Natural killer cell (primary cell): ENCODE measurements around the gene FKBP6. TPM values are rescaled to one million over a fixed set of nuclear protein-coding genes. Genes with fewer than 3 reads are reported as not detected.
"Not testable (repeated sequence)": the region's sequence is repeated elsewhere in the genome, so short reads cannot be mapped to it uniquely, and the experiment has no call there.

Experiments
- ATAC-seq, 3 donors: fragments of 150-1000 bp in 2 of 3; fragments of 200-7000 bp in 1 of 3; cut with Tn5 transposase; 1 replicate in 1 of 3; 2 replicates in 2 of 3; pipeline ENCODE4 v1.10.0; 2021; ENCODE audit warnings: mild to moderate bottlenecking in 2 of 3, moderate library complexity in 2 of 3
- DNase-seq, 2 donors: peaks; one replicate each; pipeline versions ENCODE4 v3.0.0 to v3.0.0-alpha.2; 2013 to 2021; ENCODE audit warnings: mixed read lengths in 1 of 2
- H3K27ac ChIP-seq: one replicate; pipeline ENCODE4 v1.5.1; 2013; ENCODE audit warnings: mild to moderate bottlenecking, low read length
- H3K27me3 ChIP-seq: one replicate; pipeline ENCODE4 v1.6.1; 2013; ENCODE audit warnings: low read length; ENCODE audit not compliant: control insufficient read depth, insufficient read depth
- H3K36me3 ChIP-seq: one replicate; pipeline ENCODE4 v1.6.1; 2013; ENCODE audit warnings: low read length; ENCODE audit not compliant: control insufficient read depth, insufficient read depth
- H3K4me1 ChIP-seq: one replicate; pipeline ENCODE4 v1.6.1; 2013; ENCODE audit warnings: low read length; ENCODE audit not compliant: control insufficient read depth, insufficient read depth
- H3K4me3 ChIP-seq: one replicate; pipeline ENCODE4 v1.5.1; 2013; ENCODE audit warnings: low read length
- H3K9me3 ChIP-seq: one replicate; pipeline ENCODE4 v1.6.1; 2013; ENCODE audit warnings: low read length; ENCODE audit not compliant: control insufficient read depth, insufficient read depth
- H3K27ac Mint-ChIP-seq, 2 donors: one replicate each; pipeline ENCODE4 v1.8.0; 2022; ENCODE audit warnings: mild to moderate bottlenecking in 2 of 2, mixed read lengths in 2 of 2, moderate library complexity in 1 of 2
- H3K27me3 Mint-ChIP-seq, 2 donors: one replicate each; pipeline ENCODE4 v1.8.0; 2022; ENCODE audit warnings: low read depth in 2 of 2, mixed read lengths in 2 of 2
- H3K36me3 Mint-ChIP-seq: one replicate; pipeline ENCODE4 v1.8.0; 2022; ENCODE audit warnings: mixed read lengths
- H3K4me1 Mint-ChIP-seq, 2 donors: one replicate each; pipeline ENCODE4 v1.8.0; 2022; ENCODE audit warnings: mixed read lengths in 2 of 2
- H3K4me3 Mint-ChIP-seq: one replicate; pipeline ENCODE4 v1.8.0; 2022; ENCODE audit warnings: mild to moderate bottlenecking, moderate library complexity, mixed read lengths
- H3K9me3 Mint-ChIP-seq, 2 donors: one replicate each; pipeline ENCODE4 v1.8.0; 2022; ENCODE audit warnings: mixed read lengths in 2 of 2
- CTCF ChIP-seq: fragments of 200-600 bp; IDR thresholded peaks from one replicate; pipeline ENCODE4 v1.8.0; 2022; ENCODE audit warnings: antibody characterized with exemption
- WGBS: methylation state at CpG from one replicate; pipeline ENCODE4 v1.1.7; 2013; ENCODE audit warnings: missing lambda C conversion rate; ENCODE audit not compliant: insufficient coverage; 5-methylcytosine and 5-hydroxymethylcytosine counted together
- intact Hi-C: fragments of 100-400 bp; cut with micrococcal nuclease; formaldehyde crosslinking; loops from one replicate; pipeline ENCODE4 v1.14.2; 2022
- total RNA-seq, 4 donors: library from RNA; stranded (reverse); fragments of 120-200 nt in 1 of 4; gene quantifications; one replicate each; pipeline versions ENCODE4 v1.2.3 to v1.2.4, GENCODE V29; 2013 to 2022

Gene FKBP6
- total RNA-seq, 3 donors from 2014 or later (not counting 1 experiment from before 2014, with no cell fraction given), result not detected

GRCh38 chr7:73313521-73313906, 14.4 kb upstream of the FKBP6 start:
- Histone ChIP-seq H3K4me1 (peaks cover 9% of the 10 kb centered on the region), H3K36me3 (no peaks in the 10 kb centered on the region), H3K4me3 (no peak overlapping the region), H3K27me3 (no peaks in the 10 kb centered on the region), H3K27ac (no peak overlapping the region), H3K9me3 (no peaks in the 10 kb centered on the region)
- peaks cover 6 to 10% of the 10 kb centered on the region in 2 donors for H3K4me1 Mint-ChIP-seq
- WGBS, result 90% methylated on average over 4 of the region's 4 CpGs
- TF ChIP-seq CTCF, result no peak
- ATAC-seq, result no peak
- no peaks in the 10 kb centered on the region for H3K27me3 Mint-ChIP-seq
- no peaks in the 10 kb centered on the region for H3K36me3 Mint-ChIP-seq
- intact Hi-C loops, result no loop called here
- H3K9me3 Mint-ChIP-seq, result no peaks in the 10 kb centered on the region
- no peak overlapping the region for H3K4me3 Mint-ChIP-seq
- no peak for DNase-seq
- no peak overlapping the region for H3K27ac Mint-ChIP-seq

- H3K4me1 ChIP-seq, result peaks cover 3% of the 10 kb centered on the region
- ATAC-seq, result no peak
- Mint-ChIP-seq H3K4me1 (peaks cover 0 to 3% of the 10 kb centered on the region in 2 donors), H3K27ac (no peak overlapping the region), H3K4me3 (no peak overlapping the region), H3K27me3 (no peaks in the 10 kb centered on the region), H3K36me3 (no peaks in the 10 kb centered on the region), H3K9me3 (no peaks in the 10 kb centered on the region)
- no peaks in the 10 kb centered on the region for H3K27me3 ChIP-seq
- intact Hi-C loops, result no loop called here
- no peaks in the 10 kb centered on the region for H3K9me3 ChIP-seq
- WGBS, result 86% methylated on average over 5 of the region's 5 CpGs
- H3K4me3 ChIP-seq, result no peak overlapping the region
- DNase-seq, result no peak
- TF ChIP-seq CTCF, result no peak
- H3K27ac ChIP-seq, result no peak overlapping the region
- H3K36me3 ChIP-seq, result no peaks in the 10 kb centered on the region
These were observed 13.7 kb upstream of the FKBP6 start for GRCh38 chr7:73314271-73314670.

GRCh38 chr7:73316521-73316920, 11.4 kb upstream of the FKBP6 start:
- no peaks in the 10 kb centered on the region for H3K4me1 ChIP-seq
- no peaks in the 10 kb centered on the region for H3K36me3 ChIP-seq
- no peak overlapping the region for H3K27ac ChIP-seq
- WGBS, result 91% methylated on average over 9 of the region's 9 CpGs
- DNase-seq (no peak), ATAC-seq (no peak)
- no peaks in the 10 kb centered on the region for H3K36me3 Mint-ChIP-seq
- no peaks in the 10 kb centered on the region for H3K27me3 ChIP-seq
- TF ChIP-seq CTCF, result no peak
- H3K4me3 Mint-ChIP-seq, result no peak overlapping the region
- H3K27me3 Mint-ChIP-seq, result no peaks in the 10 kb centered on the region
- no peaks in the 10 kb centered on the region for H3K9me3 ChIP-seq
- no peaks in the 10 kb centered on the region for H3K4me1 Mint-ChIP-seq
- no peak overlapping the region for H3K27ac Mint-ChIP-seq
- H3K4me3 ChIP-seq, result no peak overlapping the region
- H3K9me3 Mint-ChIP-seq, result no peaks in the 10 kb centered on the region
- intact Hi-C loops, result no loop called here

GRCh38 chr7:73318656-73319204, 9.2 kb upstream of the FKBP6 start:
- 91% methylated on average over 17 of the region's 18 CpGs for WGBS
- not testable (repeated sequence) for H3K36me3 Mint-ChIP-seq, ATAC-seq

GRCh38 chr7:73319541-73319940, 8.4 kb upstream of the FKBP6 start:
- peaks cover 9 to 11% of the 10 kb centered on the region in 2 donors for H3K4me1 Mint-ChIP-seq
- H3K36me3 ChIP-seq, DNase-seq, H3K36me3 Mint-ChIP-seq, H3K27me3 Mint-ChIP-seq, H3K27ac Mint-ChIP-seq, H3K4me3 Mint-ChIP-seq, H3K27ac ChIP-seq, H3K9me3 Mint-ChIP-seq, H3K4me3 ChIP-seq, H3K9me3 ChIP-seq, ATAC-seq, H3K27me3 ChIP-seq, intact Hi-C loops: not testable (repeated sequence)
- 96% methylated on average over 9 of the region's 9 CpGs for WGBS
- peaks cover 12% of the 10 kb centered on the region for H3K4me1 ChIP-seq

More at GRCh38 chr7:73318656-73319204, 9.2 kb upstream of the FKBP6 start:
- H3K9me3 ChIP-seq, intact Hi-C loops, H3K27me3 Mint-ChIP-seq, H3K4me1 Mint-ChIP-seq, H3K27ac Mint-ChIP-seq, H3K27me3 ChIP-seq, H3K4me3 ChIP-seq, H3K36me3 ChIP-seq, H3K4me3 Mint-ChIP-seq, DNase-seq, H3K27ac ChIP-seq, H3K4me1 ChIP-seq, H3K9me3 Mint-ChIP-seq: not testable (repeated sequence)

- H3K9me3 Mint-ChIP-seq, H3K27me3 ChIP-seq, H3K9me3 ChIP-seq, H3K27me3 Mint-ChIP-seq, H3K27ac Mint-ChIP-seq, H3K36me3 Mint-ChIP-seq, intact Hi-C loops, DNase-seq, H3K36me3 ChIP-seq, H3K4me3 ChIP-seq, ATAC-seq, H3K4me3 Mint-ChIP-seq, H3K27ac ChIP-seq: not testable (repeated sequence)
- H3K4me1 ChIP-seq, result peaks cover 13% of the 10 kb centered on the region
- H3K4me1 Mint-ChIP-seq, result peaks cover 9 to 11% of the 10 kb centered on the region in 2 donors
- 94% methylated on average over 9 of the region's 9 CpGs for WGBS
These were observed 8.0 kb upstream of the FKBP6 start for GRCh38 chr7:73320009-73320408.
